Kidney capillary endothelial cell (primary cell): ENCODE results near the gene AHI1.

Experiments
- DNase-seq: peaks from one replicate; pipeline ENCODE4 v3.0.0-alpha.2; 2018; ENCODE audit warnings: low spot score

Gene AHI1

GRCh38 chr6:135451617-135452190 lies 45.8 kb downstream of the AHI1 start:
- peak; percentile 54 for DNase-seq

GRCh38 chr6:135449246-135449645 lies 48.3 kb downstream of the AHI1 start:
- DNase-seq: no peak

- DNase-seq: no peak
Measured at GRCh38 chr6:135440087-135440792, 57.3 kb downstream of the AHI1 start.

GRCh38 chr6:135439549-135439948 lies 58.0 kb downstream of the AHI1 start:
- no peak for DNase-seq

- peak; percentile 10 for DNase-seq
Measured at GRCh38 chr6:135438907-135439535, 58.5 kb downstream of the AHI1 start.

GRCh38 chr6:135434991-135435390 lies 62.5 kb downstream of the AHI1 start:
- no peak for DNase-seq

- DNase-seq: no peak
Measured at GRCh38 chr6:135434095-135434494, 63.4 kb downstream of the AHI1 start.

- no peak for DNase-seq
Measured at GRCh38 chr6:135428078-135428477, 69.5 kb downstream of the AHI1 start.

- DNase-seq: no peak
Measured at GRCh38 chr6:135426833-135427232, 70.7 kb downstream of the AHI1 start.

- DNase-seq: no peak
Measured at GRCh38 chr6:135424385-135424784, 73.2 kb downstream of the AHI1 start.

- DNase-seq: peak; percentile 63
Measured at GRCh38 chr6:135423649-135424128, 73.9 kb downstream of the AHI1 start.

GRCh38 chr6:135419162-135419561 lies 78.4 kb downstream of the AHI1 start:
- no peak for DNase-seq

GRCh38 chr6:135418040-135418760 lies 79.3 kb downstream of the AHI1 start:
- DNase-seq: no peak

- DNase-seq: no peak
Measured at GRCh38 chr6:135412761-135413160, 84.8 kb downstream of the AHI1 start.

- no peak for DNase-seq
Measured at GRCh38 chr6:135411849-135412248, 85.7 kb downstream of the AHI1 start.

GRCh38 chr6:135411339-135411738 lies 86.2 kb downstream of the AHI1 start:
- no peak for DNase-seq

GRCh38 chr6:135410856-135411255 lies 86.7 kb downstream of the AHI1 start:
- DNase-seq: no peak

- no peak for DNase-seq
Measured at GRCh38 chr6:135403584-135403983, 94.0 kb downstream of the AHI1 start.

- no peak for DNase-seq
Measured at GRCh38 chr6:135402311-135402710, 95.2 kb downstream of the AHI1 start.

- DNase-seq: no peak
Measured at GRCh38 chr6:135397172-135397952, 100.2 kb downstream of the AHI1 start.

GRCh38 chr6:135395136-135395535 lies 102.4 kb downstream of the AHI1 start:
- DNase-seq: no peak

- no peak for DNase-seq
Measured at GRCh38 chr6:135393289-135393688, 104.3 kb downstream of the AHI1 start.
